Activated CD8-positive, alpha-beta T cell treated with anti-CD3 and anti-CD28 coated beads for 36 hours (primary cell): Measurements from ENCODE around the gene EVC. TPM values are rescaled to one million over a fixed set of nuclear protein-coding genes. Genes with fewer than 3 reads are reported as not detected.

Source experiments
- ATAC-seq: fragments of 200-7000 bp; cut with Tn5 transposase; one replicate; pipeline ENCODE4 v1.10.0; 2021; ENCODE audit warnings: mild to moderate bottlenecking, moderate library complexity
- CTCF ChIA-PET: fragments of 350-600 bp; sonication (Branson Sonifier 250); formaldehyde crosslinking; loops from one replicate; lab custom pipeline; 2021; ENCODE audit warnings: antibody characterized with exemption; lab: Charles Lee
- POLR2A ChIA-PET: fragments of 350-600 bp; sonication (Branson Sonifier 250); formaldehyde crosslinking; loops from one replicate; lab custom pipeline; 2021; ENCODE audit warnings: antibody characterized with exemption; lab: Charles Lee
- DNase-seq: peaks from one replicate; pipeline ENCODE4 v3.0.0-alpha.2; 2020
- H3K27ac Mint-ChIP-seq: one replicate; pipeline ENCODE4 v1.8.0; 2021; ENCODE audit warnings: mild to moderate bottlenecking, mixed read lengths
- H3K27me3 Mint-ChIP-seq: one replicate; pipeline ENCODE4 v1.8.0; 2021; ENCODE audit warnings: mixed read lengths
- H3K36me3 Mint-ChIP-seq: one replicate; pipeline ENCODE4 v1.8.0; 2021; ENCODE audit warnings: low read depth, mixed read lengths
- H3K4me1 Mint-ChIP-seq: one replicate; pipeline ENCODE4 v1.8.0; 2021; ENCODE audit warnings: low read depth, mixed read lengths
- H3K4me3 Mint-ChIP-seq: one replicate; pipeline ENCODE4 v1.8.0; 2021; ENCODE audit warnings: mild to moderate bottlenecking, moderate library complexity, mixed read lengths
- H3K9me3 Mint-ChIP-seq: one replicate; pipeline ENCODE4 v1.8.0; 2021; ENCODE audit warnings: mixed read lengths
- CTCF ChIP-seq: fragments of 200-600 bp; IDR thresholded peaks from one replicate; pipeline ENCODE4 v1.8.0; 2022; ENCODE audit warnings: antibody characterized with exemption, mild to moderate bottlenecking
- intact Hi-C: fragments of 100-400 bp; cut with micrococcal nuclease; formaldehyde crosslinking; loops from one replicate; pipeline ENCODE4 v1.10.0; 2022
- total RNA-seq, 2 experiments: library from RNA; stranded (reverse); gene quantifications; one replicate each; pipeline ENCODE4 v1.2.3, GENCODE V29; 2021

Gene EVC
- total RNA-seq, 2 experiments from 2014 or later, result 2.0 to 2.5 TPM

- CTCF ChIA-PET, result no interaction called here
These were observed 88.4 kb downstream of the EVC start for GRCh38 chr4:5799406-5799805.

GRCh38 chr4:5800496-5800895 lies 89.5 kb downstream of the EVC start:
- H3K27me3 Mint-ChIP-seq, result no peaks in the 10 kb centered on the region
- no peaks in the 10 kb centered on the region for H3K9me3 Mint-ChIP-seq
- ATAC-seq (no peak), DNase-seq (no peak)
- H3K36me3 Mint-ChIP-seq, result no peaks in the 10 kb centered on the region
- no peak overlapping the region for H3K27ac Mint-ChIP-seq
- TF ChIP-seq CTCF, result no peak
- intact Hi-C loops, result no loop called here
- ChIA-PET CTCF (no interaction called here), POLR2A (interaction anchor here (0.8 kb wide), 1 partner anchor 14 kb away, joined by 3 read pairs; no protein-coding TSS in a partner anchor)
- H3K4me1 Mint-ChIP-seq, result no peaks in the 10 kb centered on the region
- H3K4me3 Mint-ChIP-seq, result no peak overlapping the region

More at GRCh38 chr4:5799406-5799805, 88.4 kb downstream of the EVC start:
- no peak for ATAC-seq
- TF ChIP-seq CTCF, result no peak
- Mint-ChIP-seq H3K4me1 (no peaks in the 10 kb centered on the region), H3K9me3 (no peaks in the 10 kb centered on the region), H3K27ac (no peak overlapping the region), H3K4me3 (no peak overlapping the region), H3K36me3 (no peaks in the 10 kb centered on the region), H3K27me3 (no peaks in the 10 kb centered on the region)
- POLR2A ChIA-PET, result no interaction called here
- intact Hi-C loops, result no loop called here
- no peak for DNase-seq

DNA sequence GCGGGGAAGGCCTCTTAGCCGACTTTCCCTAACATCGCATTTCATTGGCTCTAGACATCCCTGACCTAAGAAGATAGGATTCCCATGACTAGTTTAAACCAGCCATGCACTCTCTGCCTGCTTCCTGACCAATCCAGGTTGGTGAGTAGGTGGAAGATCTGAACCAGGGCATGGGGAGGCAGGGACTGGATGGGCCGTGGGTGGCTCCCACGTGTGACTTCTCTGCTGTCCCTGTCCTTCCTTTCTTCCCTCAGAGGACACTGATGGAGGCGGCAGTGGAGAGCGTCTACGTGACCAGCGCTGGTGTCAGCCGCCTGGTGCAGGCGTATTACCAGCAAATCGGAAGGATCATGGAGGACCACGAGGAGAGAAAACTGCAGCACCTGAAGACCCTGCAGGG lies 90.7 kb downstream of the EVC start:
- CTCF ChIA-PET, result interaction anchor here (0.8 kb wide), 1 partner anchor 11 kb away, joined by 3 read pairs; no protein-coding TSS in a partner anchor

GRCh38 chr4:5802565-5802964 lies 91.6 kb downstream of the EVC start:
- H3K4me1 Mint-ChIP-seq, result no peaks in the 10 kb centered on the region
- no peak overlapping the region for H3K4me3 Mint-ChIP-seq
- ChIA-PET CTCF (interaction anchor here (0.8 kb wide), 1 partner anchor 10 kb away, joined by 3 read pairs; no protein-coding TSS in a partner anchor), POLR2A (no interaction called here)
- ATAC-seq, result no peak
- no peaks in the 10 kb centered on the region for H3K9me3 Mint-ChIP-seq
- H3K27me3 Mint-ChIP-seq, result no peaks in the 10 kb centered on the region
- no peaks in the 10 kb centered on the region for H3K36me3 Mint-ChIP-seq
- H3K27ac Mint-ChIP-seq, result no peak overlapping the region
- no peak for DNase-seq
- intact Hi-C loops, result no loop called here
- TF ChIP-seq CTCF, result no peak

More for the DNA sequence above, 90.7 kb downstream of the EVC start:
- Mint-ChIP-seq H3K27ac (no peak overlapping the region), H3K27me3 (no peaks in the 10 kb centered on the region), H3K4me1 (no peaks in the 10 kb centered on the region), H3K4me3 (no peak overlapping the region), H3K36me3 (no peaks in the 10 kb centered on the region), H3K9me3 (no peaks in the 10 kb centered on the region)
- ATAC-seq (no peak), DNase-seq (no peak)
- intact Hi-C loops, result no loop called here
- no peak for TF ChIP-seq CTCF
- POLR2A ChIA-PET, result no interaction called here

DNA sequence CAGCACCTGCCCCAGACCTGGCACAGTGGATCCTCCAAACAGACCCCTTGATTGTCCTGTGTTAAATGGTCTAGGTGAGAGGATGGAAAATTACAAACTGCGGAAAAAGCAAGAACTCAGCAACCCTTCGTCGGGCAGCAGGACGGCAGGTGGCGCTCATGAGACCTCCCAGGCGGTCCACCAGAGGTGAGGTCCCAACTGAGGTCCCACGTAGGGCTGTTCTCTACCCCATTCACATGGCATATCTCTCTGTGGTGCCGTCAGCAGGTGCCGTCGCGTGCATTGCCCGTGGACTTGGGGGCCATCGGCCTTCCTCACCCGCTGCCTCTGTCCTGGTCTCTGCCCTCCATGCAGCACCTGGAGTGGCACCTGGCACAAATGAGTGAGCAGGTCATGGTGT lies 93.7 kb downstream of the EVC start:
- no peaks in the 10 kb centered on the region for H3K4me1 Mint-ChIP-seq
- ChIA-PET CTCF (interaction anchor here (1.1 kb wide), 1 partner anchor 8 kb away, joined by 4 read pairs; no protein-coding TSS in a partner anchor), POLR2A (no interaction called here)
- DNase-seq (no peak), ATAC-seq (no peak)
- H3K27me3 Mint-ChIP-seq, result no peaks in the 10 kb centered on the region
- H3K4me3 Mint-ChIP-seq, result no peak overlapping the region
- intact Hi-C loops, result no loop called here
- H3K36me3 Mint-ChIP-seq, result no peaks in the 10 kb centered on the region
- no peaks in the 10 kb centered on the region for H3K9me3 Mint-ChIP-seq
- TF ChIP-seq CTCF, result no peak
- no peak overlapping the region for H3K27ac Mint-ChIP-seq
